AG04449 (cell line): ENCODE measurements around the gene TRAPPC14.

Experiments used
- CTCF ChIA-PET: fragments of 350-600 bp; formaldehyde crosslinking; extraction: SDS; loops from one replicate; lab custom pipeline; 2021; ENCODE audit warnings: antibody characterized with exemption; lab: Yijun Ruan, JAX
- POLR2A ChIA-PET: fragments of 400-600, 350-600 bp; formaldehyde crosslinking; extraction: SDS; loops from one replicate; lab custom pipeline; 2020; ENCODE audit warnings: antibody characterized with exemption, inconsistent platforms; lab: Yijun Ruan, JAX
- DNase-seq: peaks from one replicate; pipeline ENCODE4 v3.0.0-alpha.2; 2010; ENCODE audit warnings: low read depth, low spot score
- H3K4me3 ChIP-seq: 2 replicates; pipeline ENCODE4 v1.5.1; 2011; ENCODE audit warnings: low read depth, mild to moderate bottlenecking, control low read depth, low read length
- CTCF ChIP-seq: IDR thresholded peaks from one replicate; pipeline ENCODE4 v1.5.1; 2011; ENCODE audit warnings: mild to moderate bottlenecking, moderate library complexity, low read length, control low read depth, inconsistent platforms; ENCODE audit not compliant: insufficient read depth; ENCODE audit errors: missing control alignments

The TRAPPC14 gene

DNA sequence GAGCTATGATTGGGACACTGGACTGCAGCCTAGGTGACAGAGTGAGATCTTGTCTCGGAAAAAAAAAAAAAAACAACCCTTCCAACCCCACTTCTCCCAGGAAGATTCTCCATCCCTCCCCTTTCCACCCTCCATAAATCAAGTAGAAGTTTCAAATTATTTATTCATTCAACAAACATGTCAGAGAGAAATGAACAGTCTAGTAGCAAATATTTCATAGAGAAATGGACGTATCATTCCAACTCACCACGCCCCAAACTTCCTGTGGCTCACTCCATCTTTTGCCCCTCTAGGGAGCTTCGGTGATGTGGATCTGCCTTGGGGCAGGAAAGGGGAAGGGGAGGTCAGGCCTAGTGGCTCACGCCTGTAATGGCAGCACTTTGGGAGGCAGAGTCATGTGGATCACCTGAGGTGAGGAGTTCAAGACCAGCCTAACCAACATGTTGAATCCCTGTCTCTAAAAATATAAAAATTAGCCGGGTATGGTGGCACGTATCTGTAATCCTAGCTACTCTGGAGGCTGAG is 638 bp upstream of the TRAPPC14 start:
- DNase-seq = no peak
- no peak for TF ChIP-seq CTCF
- H3K4me3 ChIP-seq = peak overlapping the region; percentile 71
- ChIA-PET CTCF (interaction anchor here (1.1 to 5.1 kb wide), 3 partner anchors 9 to 28 kb away, joined by 3 to 31 read pairs (median 4); partner anchors contain the start of gene GAL3ST4), POLR2A (interaction anchor here (1.0 to 1.1 kb wide), 2 partner anchors 10 to 17 kb away, joined by 3 read pairs; partner anchors contain the start of gene LAMTOR4)

GRCh38 chr7:100157334-100158228 is 942 bp downstream of the TRAPPC14 start:
- ChIA-PET POLR2A (interaction anchor here (1.3 kb wide), 1 partner anchor 9 kb away, joined by 9 read pairs; the partner anchor contains the start of gene LAMTOR4), CTCF (interaction anchor here (1.1 to 5.1 kb wide), 5 partner anchors 10 to 60 kb away, joined by 3 to 31 read pairs (median 3); no protein-coding TSS in a partner anchor)
- H3K4me3 ChIP-seq = peak overlapping the region; percentile 71
- TF ChIP-seq CTCF = peak; percentile 24
- no peak for DNase-seq

DNA sequence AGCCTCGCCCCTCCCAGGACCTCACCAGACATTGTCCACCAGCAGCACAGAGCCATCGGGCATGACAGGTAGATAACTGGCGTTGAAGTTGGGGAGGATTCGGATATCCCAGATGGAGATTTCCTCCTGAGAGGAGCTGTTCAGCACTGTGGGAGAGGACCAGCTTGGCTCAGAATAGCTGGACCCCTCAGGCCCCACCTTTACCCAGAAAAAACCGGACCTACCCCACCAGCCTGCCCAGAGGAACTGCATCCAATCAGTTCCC is 1.5 kb downstream of the TRAPPC14 start:
- TF ChIP-seq CTCF = no peak
- ChIA-PET CTCF (interaction anchor here (1.2 to 5.1 kb wide), 4 partner anchors 9 to 60 kb away, joined by 3 to 31 read pairs (median 4); no protein-coding TSS in a partner anchor), POLR2A (interaction anchor here (1.0 to 1.3 kb wide), 2 partner anchors 8 to 11 kb away, joined by 5 to 9 read pairs; partner anchors contain the start of genes GAL3ST4 and LAMTOR4)
- H3K4me3 ChIP-seq = peak overlapping the region; percentile 71
- no peak for DNase-seq

- ChIA-PET POLR2A (interaction anchor here (1.0 kb wide), 1 partner anchor 12 kb away, joined by 5 read pairs; the partner anchor contains the start of gene GAL3ST4), CTCF (interaction anchor here (0.6 to 5.1 kb wide), 4 partner anchors 9 to 61 kb away, joined by 3 to 31 read pairs (median 4); no protein-coding TSS in a partner anchor)
- DNase-seq = no peak
- no peak for TF ChIP-seq CTCF
- peak overlapping the region; percentile 10; the same call in 1 of the 2 replicates for H3K4me3 ChIP-seq
Observed at GRCh38 chr7:100156331-100157068, 2.0 kb downstream of the TRAPPC14 start.

GRCh38 chr7:100155553-100156317 is 2.8 kb downstream of the TRAPPC14 start:
- ChIA-PET POLR2A (interaction anchor here (1.0 kb wide), 1 partner anchor 12 kb away, joined by 5 read pairs; the partner anchor contains the start of gene GAL3ST4), CTCF (interaction anchor here (0.6 to 5.1 kb wide), 2 partner anchors 9 to 24 kb away, joined by 3 to 31 read pairs; no protein-coding TSS in a partner anchor)
- H3K4me3 ChIP-seq = no peak overlapping the region
- TF ChIP-seq CTCF = no peak
- DNase-seq = no peak
